ENCODE measurements around the gene NACA.
"Not testable (repeated sequence)": the region's sequence is repeated elsewhere in the genome, so short reads cannot be mapped to it uniquely, and the experiment has no call there.

NACA gene

DNA sequence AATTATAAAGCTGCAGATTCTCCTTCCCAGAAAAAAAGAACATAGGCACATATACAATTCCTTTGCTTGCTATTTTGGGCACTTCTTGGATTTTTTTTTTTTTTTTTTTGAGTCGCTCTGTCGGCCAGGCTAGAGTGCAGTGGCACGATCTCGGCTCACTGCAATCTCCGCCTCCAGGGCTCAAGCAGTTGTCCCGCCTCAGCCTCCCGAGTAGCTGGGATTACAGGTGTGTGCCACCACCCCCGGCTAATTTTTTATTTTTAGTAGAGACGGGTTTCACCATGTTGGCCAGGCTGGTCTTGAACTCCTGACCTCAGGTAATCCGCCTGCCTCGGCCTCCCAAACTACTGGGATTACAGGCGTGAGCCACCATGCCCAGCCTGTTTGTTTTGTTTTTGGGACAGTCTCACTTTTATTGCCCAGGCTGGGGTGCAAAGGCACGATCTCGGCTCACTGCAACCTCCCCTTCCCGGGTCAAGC is 1.1 kb upstream of the NACA start:
- in situ Hi-C loops (cut with MboI; ENCODE audit: low sequenced_read_pairs): not testable (repeated sequence)

DNA sequence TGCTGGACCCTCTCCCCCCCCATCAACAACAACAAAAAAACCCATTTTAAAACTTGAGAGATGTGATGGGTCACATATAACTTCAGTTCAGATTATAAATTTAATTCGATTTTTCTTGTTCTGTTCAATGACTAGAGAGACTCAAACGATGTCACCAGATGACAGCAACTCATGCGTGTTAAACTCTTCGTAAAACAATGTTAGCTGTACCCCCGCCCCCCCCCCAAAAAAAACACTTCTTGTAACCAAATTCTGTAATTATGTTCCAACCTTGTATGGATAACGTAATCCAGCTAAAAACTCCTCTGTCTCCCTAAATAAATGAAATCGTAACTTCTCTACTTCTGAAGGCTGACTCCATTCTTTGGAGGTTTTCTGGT is 614 bp upstream of the NACA start:
- in situ Hi-C loops (cut with MboI; ENCODE audit: low sequenced_read_pairs): no loop called here

DNA sequence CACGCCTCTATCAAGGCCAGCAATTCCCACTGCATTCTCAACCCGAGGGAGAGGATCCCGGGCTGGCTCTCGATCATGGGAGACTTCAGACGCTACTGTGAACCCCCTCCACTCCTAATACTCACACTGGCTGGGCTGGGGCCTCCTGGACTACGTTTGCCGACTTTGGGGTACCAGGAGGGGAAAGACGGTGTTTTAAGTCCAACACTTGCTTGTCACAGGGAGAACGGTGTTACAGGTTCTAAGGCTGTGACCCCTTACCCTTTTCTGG is 463 bp downstream of the NACA start:
- in situ Hi-C loops (cut with MboI; ENCODE audit: low sequenced_read_pairs): no loop called here

DNA sequence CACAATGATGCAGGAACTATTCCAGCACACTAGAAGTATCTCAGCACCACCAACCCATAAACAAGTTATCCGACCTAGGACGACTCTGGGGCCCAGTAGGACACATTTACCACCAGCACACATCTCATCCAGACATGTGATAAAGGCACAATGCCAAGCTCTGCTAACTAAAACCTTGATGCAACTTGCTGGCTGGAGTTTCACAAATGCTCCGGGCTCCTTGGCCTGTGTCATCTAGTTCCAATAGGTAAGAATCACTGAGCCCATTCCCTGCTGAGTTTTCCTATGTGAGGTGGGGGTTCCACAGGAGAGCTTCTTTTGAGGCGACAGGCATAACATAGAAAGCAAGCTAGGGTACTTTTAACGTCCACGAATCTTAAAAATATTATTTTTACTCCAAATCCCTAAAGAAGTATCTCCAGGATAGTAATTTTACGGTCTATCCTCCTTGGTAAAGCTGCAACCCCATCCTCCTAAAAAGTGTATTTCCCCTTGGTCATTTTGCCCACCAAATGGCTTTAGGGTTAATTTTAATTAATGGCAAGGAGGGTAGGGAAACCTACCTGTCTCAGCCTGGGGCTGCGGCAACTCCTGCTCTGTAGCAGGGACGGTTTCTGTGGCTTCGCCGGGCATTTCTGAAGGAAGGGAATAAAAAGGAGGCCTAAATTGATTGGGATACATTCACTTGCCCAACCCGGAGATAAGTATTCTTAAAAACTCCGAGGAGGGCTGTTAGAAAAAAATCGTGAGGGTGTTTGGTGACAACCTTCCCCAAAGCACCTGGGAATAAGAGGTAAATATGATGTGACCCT is 1.0 kb downstream of the NACA start:
- in situ Hi-C loops (cut with MboI; ENCODE audit: low sequenced_read_pairs): no loop called here

DNA sequence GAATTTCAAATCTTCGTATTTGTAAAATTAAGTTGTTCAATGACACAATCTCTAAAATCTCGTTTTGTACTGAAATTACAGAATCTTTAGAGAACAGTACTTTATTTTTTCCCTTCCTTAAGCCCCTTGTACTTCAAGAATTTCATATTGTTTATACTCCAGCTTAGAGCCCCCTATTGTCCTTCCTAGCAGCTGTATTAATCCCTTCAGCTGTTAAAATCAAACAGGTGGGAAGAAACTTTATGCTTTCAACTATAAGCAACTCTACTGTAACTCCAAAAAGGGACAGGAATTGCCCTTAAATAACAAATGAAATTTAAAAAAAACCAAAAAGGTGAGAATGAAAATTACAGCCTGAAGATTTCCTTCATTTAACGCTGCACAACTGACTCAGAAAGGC is 1.7 kb downstream of the NACA start:
- in situ Hi-C loops (cut with MboI; ENCODE audit: low sequenced_read_pairs): no loop called here

DNA sequence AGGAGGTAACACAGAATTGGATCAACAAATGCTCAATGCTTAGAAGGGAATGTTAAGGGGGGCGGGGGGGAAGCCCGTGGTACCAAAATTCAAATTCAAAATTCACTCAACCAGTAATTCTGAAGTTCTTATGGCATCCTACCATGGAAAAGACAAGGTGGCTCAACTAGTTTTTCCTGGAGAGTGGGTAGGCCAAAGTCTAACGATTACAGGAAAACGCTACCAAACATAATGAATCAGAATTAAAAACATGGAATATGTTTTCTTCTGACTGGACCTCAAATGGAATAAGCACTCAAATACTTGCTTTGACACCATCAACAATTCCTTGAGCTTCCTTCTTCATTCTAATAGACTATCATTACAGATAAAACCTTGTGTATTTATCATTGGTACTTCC is 2.3 kb downstream of the NACA start:
- in situ Hi-C loops (cut with MboI; ENCODE audit: low sequenced_read_pairs): no loop called here

DNA sequence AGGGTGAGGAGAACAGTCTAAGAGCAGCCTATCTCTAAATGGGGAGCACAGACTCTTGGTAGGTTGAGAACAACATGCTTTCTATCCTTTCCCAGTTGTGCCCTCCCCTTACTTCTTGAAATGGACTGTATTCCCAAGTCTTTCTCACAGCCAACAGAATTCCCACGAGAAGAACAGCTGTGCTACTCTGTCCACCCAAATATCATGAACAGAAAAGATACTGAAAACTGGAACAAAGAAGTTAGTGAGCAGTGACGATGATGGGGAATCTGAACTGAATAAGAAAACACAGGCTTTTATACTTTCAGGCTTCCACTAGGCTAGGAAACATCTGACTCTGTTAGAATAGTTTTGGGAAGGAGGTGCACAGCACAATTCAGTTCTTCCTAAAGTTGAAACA is 3.4 kb downstream of the NACA start:
- in situ Hi-C loops (cut with MboI; ENCODE audit: low sequenced_read_pairs): no loop called here

DNA sequence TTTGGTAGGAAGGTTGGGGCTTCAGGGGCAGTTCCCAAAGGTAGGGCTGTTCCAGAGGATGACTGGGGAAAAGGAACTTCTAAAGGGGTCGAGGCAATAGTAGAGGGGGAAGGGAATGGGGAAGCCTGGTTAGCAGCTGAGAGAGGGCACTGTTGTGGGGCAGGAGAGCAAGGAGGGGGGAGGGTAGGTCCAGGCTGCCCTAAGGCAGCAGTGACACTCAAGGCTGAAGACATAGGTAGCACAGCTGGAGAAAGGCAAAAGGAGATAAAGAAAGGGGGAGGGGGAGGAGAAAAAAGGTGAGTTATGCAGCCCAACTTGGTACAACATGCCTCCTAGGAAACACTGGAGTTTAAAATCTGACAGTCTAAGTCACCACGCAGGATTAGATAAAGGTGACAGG is 3.9 kb downstream of the NACA start:
- in situ Hi-C loops (cut with MboI; ENCODE audit: low sequenced_read_pairs): no loop called here

DNA sequence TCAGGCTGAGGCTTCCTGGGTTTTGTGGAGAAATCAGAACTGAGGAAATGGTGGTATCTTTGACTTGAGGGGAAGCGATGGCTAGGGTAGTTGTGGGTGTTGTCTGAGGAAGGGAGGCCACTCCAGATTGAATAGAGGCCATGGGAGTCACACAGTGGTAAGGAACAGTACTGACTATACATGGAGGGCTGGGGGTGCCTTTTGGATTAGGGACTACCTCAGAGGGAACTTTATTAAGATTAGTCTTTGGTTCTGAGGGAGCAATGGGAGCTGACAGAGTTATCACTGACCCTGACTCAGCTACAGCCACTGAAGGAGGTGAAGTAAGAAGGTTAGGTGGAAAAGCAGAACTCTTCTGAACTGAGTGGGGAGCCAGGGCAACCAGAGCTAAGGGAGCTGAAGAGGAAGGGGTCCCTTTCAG is 4.4 kb downstream of the NACA start:
- in situ Hi-C loops (cut with MboI; ENCODE audit: low sequenced_read_pairs): no loop called here

DNA sequence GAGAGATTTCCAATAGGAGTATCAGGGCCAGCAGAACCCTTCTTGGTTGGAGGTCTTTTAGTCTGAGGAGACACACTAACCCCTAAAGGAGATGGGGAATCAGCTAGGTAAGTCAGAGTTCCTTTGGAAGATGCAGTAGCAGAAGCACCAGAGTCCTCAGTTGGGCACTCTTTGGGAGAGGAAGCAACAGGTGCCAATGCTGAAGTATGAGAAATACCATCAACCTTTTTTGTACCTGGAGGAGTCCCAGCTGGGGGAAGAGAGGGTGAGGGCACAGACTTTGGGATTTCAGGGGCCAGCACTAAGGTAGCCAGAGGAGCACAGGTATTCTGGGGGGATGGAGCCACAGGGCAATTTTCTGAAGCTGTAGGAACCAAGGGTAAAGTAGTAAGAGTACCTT is 6.0 kb downstream of the NACA start:
- in situ Hi-C loops (cut with MboI; ENCODE audit: low sequenced_read_pairs): no loop called here

DNA sequence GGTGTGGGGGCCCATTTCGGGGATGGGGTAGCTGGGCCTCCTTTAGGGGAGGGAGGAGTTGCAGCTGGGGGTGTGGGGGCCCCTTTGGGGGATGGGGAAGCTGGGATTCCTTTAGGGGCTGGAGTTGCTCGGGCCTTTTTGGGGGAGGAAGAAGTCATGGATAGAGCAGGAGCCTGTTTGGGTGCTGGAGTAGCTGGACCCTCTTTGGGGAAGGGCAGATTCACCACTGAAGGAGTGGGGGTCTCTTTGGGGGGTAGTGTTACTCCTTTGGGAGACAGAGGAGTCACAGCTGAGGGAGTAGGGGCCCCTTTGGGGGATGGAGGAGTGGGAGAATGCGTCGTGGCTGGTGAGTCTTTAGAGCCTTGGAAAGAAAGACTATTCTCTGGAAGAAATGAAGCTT is 6.5 kb downstream of the NACA start:
- in situ Hi-C loops (cut with MboI; ENCODE audit: low sequenced_read_pairs): no loop called here

DNA sequence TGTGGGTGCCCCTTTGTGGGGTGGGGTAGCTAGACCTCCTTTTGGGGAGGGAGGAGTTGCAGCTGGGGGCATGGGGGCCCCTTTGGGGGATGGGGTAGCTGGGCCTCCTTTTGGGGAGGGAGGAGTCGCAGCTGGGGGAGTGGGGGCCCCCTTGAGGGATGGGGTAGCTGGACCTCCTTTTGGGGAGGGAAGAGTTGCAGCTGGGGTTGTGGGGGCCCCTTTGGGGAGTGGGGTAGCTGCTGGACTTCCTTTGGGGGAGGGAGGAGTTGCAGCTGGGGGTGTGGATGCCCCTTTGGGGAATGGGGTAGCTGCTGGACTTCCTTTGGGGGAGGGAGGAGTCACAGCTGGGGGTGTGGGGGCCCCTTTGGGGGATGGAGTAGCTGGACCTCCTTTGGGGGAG is 7.0 kb downstream of the NACA start:
- in situ Hi-C loops (cut with MboI; ENCODE audit: low sequenced_read_pairs): no loop called here

DNA sequence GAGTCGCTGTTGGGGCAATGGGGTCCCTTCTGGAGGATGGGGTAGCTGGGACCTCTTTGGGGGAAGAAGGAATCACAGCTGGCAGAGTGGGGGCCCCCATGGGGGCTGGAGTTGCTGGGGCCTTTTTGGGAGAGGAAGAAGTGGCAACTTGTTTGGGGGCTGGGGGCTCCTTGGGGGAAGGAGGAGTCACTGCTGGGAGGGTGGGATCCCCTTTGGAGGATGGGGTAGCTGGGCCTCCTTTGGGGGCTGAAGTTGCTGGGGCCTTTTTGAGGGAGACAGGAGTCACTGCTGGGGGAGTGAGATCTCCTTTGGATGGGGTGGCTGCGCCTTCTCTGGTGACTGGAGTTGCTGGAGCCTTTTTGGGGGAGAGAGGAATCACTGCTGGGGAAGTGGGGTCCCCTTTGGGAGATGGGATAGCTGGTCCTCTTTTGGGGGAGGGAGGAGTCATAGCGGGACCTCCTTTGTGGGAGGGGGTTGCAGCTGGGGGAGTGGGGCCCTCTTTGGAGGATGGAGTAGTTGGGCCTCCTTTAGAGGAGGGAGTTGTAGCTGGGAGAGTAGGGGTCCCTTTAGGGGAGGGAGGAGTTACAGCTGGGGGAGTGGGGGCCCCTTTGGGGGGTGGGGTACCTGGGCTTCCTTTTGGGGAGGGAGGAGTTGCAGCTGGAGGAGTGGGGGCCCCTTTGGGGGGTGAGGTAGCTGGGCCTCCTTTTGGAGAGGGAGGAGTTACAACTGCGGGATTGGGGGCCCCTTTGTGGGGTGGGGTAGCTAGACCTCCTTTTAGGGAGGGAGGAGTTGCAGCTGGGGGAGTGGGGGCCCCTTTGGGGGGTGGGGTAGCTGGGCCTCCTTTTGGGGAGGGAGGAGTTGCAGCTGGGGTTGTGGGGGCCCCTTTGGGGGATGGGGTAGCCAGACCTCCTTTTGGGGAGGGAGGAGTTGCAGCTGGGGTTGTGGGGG is 7.9 kb downstream of the NACA start:
- in situ Hi-C loops (cut with MboI; ENCODE audit: low sequenced_read_pairs): no loop called here

DNA sequence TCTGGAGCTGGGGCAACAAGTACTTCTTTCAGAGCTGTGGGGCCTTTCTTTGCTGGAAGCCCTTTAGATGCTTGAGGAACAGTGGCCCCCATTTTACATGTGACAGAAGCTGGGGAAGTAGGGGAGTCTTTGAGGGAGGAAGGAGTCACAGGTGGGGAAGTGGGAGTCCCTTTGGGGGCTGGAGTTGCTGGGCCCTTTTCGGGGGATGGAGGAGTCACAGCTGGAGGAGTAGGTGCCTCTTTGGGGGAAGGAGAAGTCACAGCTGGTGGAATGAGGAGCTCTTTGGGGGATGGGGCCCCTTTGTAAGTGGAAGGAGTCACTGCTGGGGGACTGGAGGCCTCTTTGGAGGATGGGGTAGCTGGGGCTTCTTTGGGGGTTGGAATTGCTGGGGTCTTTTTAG is 8.6 kb downstream of the NACA start:
- in situ Hi-C loops (cut with MboI; ENCODE audit: low sequenced_read_pairs): no loop called here

DNA sequence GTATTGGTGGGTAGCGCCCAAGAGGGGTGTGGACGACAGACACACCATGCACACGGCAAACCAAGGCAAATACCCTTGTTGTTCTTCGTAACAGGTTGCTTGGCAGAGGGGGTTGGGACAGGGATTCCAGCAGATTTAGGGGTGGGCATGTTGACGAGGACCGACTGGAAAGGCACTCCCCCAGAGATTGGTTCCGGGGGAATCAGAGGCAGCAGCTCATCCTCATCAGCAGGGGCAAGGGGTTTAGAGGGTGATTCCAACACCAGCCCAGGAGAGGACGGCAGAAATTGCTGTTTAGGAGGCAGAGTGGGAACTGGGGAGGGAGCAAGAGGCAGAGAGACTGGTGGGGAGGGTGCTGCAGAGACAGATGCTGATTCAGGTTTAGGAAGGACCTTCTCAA is 9.3 kb downstream of the NACA start:
- in situ Hi-C loops (cut with MboI; ENCODE audit: low sequenced_read_pairs): no loop called here

DNA sequence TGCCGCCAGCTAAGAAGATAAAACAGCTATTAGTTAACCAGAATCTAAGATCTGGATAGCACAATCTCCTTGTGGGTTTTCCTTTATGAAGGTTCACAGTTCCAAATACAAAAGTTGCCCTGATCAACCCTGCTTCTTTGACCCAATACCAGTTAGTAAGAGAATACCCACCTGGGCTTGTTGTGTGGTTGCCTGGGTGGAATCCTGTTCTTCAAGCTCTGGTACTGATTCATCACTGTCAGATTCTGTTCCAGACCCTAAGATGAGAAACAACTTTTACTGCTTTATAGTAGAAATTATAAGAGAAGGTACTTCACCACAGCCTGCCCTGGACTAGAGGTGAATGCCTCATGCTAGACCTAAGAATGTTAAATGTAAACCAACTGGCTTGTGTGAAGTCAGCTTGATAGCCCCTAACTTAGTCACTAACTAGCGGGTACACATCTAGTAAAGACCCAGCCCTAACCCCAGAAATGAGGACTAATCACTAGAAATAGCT is 10.6 kb downstream of the NACA start:
- in situ Hi-C loops (cut with MboI; ENCODE audit: low sequenced_read_pairs): no loop called here

DNA sequence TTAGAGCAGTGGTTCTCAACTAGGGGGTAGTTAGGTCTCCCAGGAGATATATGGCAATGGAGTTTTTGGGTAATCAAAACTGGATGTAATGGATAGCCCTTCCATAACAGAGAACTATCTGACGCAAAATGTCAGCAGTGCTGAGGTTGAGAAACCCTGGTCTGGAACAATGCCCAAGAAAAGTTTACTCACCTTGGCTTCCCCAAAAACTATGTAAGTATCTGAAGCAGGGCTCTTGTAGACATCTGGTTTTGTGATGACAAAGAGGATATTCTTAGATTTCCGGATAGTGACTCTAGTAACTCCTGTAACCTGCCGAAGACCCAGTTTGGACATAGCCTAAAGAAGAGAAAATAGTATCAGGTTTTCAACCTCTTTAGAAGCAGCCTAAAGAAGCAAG is 11.8 kb downstream of the NACA start:
- in situ Hi-C loops (cut with MboI; ENCODE audit: low sequenced_read_pairs): no loop called here

DNA sequence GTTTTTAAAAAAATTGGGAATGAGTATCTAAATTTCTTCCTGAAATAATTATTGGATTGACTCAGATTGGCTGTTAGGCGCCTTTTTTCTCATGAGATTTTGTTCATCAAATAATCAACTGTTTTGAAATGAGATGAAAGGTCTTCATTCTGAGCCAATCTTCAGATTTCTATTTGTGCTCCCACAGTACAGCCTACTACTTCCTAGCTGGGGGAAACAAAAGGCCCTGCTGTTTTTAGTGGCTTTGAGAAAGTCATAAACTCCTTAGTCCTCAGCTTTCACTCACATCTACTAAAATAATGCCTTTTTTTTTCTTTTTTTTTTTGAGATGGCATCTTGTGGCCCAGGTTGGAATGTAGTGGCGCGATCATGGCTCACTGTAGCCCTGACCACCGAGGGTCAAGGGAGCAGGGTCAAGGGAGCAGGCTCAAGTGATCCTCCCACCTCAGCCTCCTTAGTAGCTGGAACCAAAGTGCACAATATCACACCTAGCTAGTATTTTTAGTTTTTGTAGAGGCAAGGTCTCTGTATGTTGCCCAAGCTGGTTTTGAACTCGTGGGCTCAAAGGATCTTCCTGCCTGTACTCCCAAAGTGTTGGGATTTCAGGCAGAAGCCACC is 15.2 kb downstream of the NACA start:
- in situ Hi-C loops (cut with MboI; ENCODE audit: low sequenced_read_pairs): no loop called here

DNA sequence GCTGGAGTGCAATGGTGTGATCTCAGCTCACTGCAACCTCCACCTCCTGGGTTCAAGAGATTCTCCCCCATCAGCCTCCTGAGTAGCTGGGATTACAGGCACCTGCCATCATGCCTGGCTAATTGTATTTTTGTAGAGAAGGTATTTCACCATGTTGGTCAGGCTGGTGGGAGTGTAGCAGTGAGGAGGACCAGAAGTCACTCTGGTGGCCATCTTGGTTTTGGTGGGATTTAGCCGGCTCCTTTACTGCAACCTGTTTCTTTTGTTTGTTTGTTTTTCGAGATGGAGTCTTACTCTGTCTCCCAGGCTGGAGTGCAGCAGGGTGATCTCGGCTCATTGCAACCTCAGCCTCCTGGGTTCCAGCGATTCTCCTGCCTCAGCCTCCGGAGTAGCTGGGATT is 20.6 kb downstream of the NACA start:
- in situ Hi-C loops (cut with MboI; ENCODE audit: low sequenced_read_pairs): not testable (repeated sequence)

DNA sequence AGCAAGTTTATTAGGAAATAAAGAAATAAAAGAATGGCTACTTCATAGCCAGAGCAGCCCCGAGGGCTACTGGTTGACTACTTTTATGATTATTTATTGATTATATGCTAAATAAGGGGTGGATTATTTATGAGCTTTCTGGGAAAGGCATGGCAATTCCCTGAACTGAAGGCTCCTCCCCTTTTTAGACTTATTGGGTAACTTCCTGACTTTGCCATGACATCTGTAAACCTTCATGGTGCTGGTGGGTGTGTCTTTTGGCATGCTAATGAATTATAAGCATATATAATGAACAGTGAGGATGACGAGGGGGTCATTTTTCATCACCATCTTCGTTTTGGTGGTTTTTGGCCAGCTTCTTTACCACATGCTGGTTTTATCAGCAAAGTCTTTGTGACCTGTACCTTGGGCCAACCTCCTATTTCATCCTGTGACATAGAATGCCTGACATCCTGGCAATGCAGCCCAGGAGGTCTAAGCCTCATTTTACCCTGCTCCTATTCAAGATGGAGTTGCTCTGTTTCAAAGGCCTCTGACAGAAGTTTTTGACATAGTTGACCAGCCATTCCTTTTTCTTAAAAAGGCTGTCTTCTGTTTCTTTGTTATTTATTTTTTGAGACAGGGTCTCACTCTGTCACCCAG is 26.0 kb downstream of the NACA start:
- in situ Hi-C loops (cut with MboI; ENCODE audit: low sequenced_read_pairs): no loop called here

Data from HL-60/S4 (cell line).